Gastroesophageal sphincter (tissue), 4 donors: ENCODE measurements around the gene CMSS1. TPM values are rescaled to one million over a fixed set of nuclear protein-coding genes. Genes with fewer than 3 reads are reported as not detected.

ENCODE experiments used
- ATAC-seq: fragments of 150-250 bp; one replicate; pipeline ENCODE4 v1.9.1; 2016; ENCODE audit warnings: mild to moderate bottlenecking, moderate library complexity
- H3K27ac ChIP-seq, 4 donors: fragments of 200-600 bp; sonication (generic) in 3 of 4; 1 replicate in 3 of 4; 2 replicates in 1 of 4; pipeline ENCODE4 v1.5.1; 2016 to 2019
- H3K27me3 ChIP-seq: fragments of 200-600 bp; sonication (generic); one replicate; pipeline ENCODE4 v1.5.1; 2019
- H3K36me3 ChIP-seq, 2 donors: fragments of 200-600 bp; sonication (generic); one replicate each; pipeline ENCODE4 v1.5.1; 2019; ENCODE audit warnings: control low read depth in 1 of 2
- H3K4me1 ChIP-seq, 3 donors: fragments of 200-600 bp; sonication (generic); 1 replicate in 2 of 3; 2 replicates in 1 of 3; pipeline ENCODE4 v1.5.1; 2016 to 2019; ENCODE audit warnings: control low read depth in 2 of 3
- H3K4me3 ChIP-seq, 2 donors: fragments of 200-600 bp; sonication (generic); one replicate each; pipeline ENCODE4 v1.5.1; 2019; ENCODE audit warnings: mild to moderate bottlenecking in 1 of 2, moderate library complexity in 1 of 2
- H3K9me3 ChIP-seq, 3 donors: fragments of 200-600 bp; sonication (generic); one replicate each; pipeline ENCODE4 v1.5.1; 2017 to 2019; ENCODE audit warnings: control low read depth in 2 of 3
- CTCF ChIP-seq, 4 experiments: fragments of 200-600 bp in 2 of 4; fragments of 450-650 bp in 2 of 4; sonication (generic) in 1 of 4; IDR thresholded peaks; one replicate each; pipeline ENCODE4 v1.5.1; 2017 to 2019; ENCODE audit warnings: antibody characterized with exemption in 4 of 4, mild to moderate bottlenecking in 2 of 4, moderate library complexity in 2 of 4
- EP300 ChIP-seq: sonication (generic); formaldehyde crosslinking; IDR thresholded peaks from one replicate; pipeline ENCODE4 v1.6.1; 2017; ENCODE audit warnings: antibody characterized with exemption, mild to moderate bottlenecking
- POLR2A ChIP-seq, 2 donors: fragments of 450-650 bp; IDR thresholded peaks; one replicate each; pipeline ENCODE4 v1.6.1; 2017; ENCODE audit warnings: antibody characterized with exemption in 2 of 2, mild to moderate bottlenecking in 2 of 2, moderate library complexity in 1 of 2
- POLR2AphosphoS5 ChIP-seq: sonication (generic); formaldehyde crosslinking; IDR thresholded peaks from one replicate; pipeline ENCODE4 v1.6.1; 2017; ENCODE audit warnings: antibody characterized with exemption
- WGBS, 2 donors: methylation state at CpG; one replicate each; pipeline ENCODE4 v1.1.5; 2018; ENCODE audit warnings: low coverage in 1 of 2; 5-methylcytosine and 5-hydroxymethylcytosine counted together
- total RNA-seq, 4 donors: library from RNA; depleted of rRNA; stranded (reverse); fragments of >200 nt; gene quantifications; one replicate each; pipeline ENCODE4 v1.1.0, GENCODE V29; 2016

The CMSS1 gene
- total RNA-seq, 4 donors from 2014 or later: 15.2 to 20.8 (median 16.6) TPM

- Histone ChIP-seq H3K4me1 (peaks cover 0 to 12% (median 0%) of the 10 kb centered on the region in 3 donors), H3K9me3 (no peaks in the 10 kb centered on the region), H3K27ac (no peak overlapping the region), H3K4me3 (no peak overlapping the region), H3K36me3 (no peaks in the 10 kb centered on the region), H3K27me3 (no peaks in the 10 kb centered on the region)
- ATAC-seq: no peak
- no peak for TF ChIP-seq EP300
- no peak for TF ChIP-seq CTCF (IDR thresholded peaks at IDR 0.05)
- TF ChIP-seq POLR2AphosphoS5: no peak
- TF ChIP-seq POLR2A (IDR thresholded peaks at IDR 0.05): no peak
- WGBS, 2 donors: 52 to 88% methylated on average over 2 of the region's 2 CpGs
Observed at GRCh38 chr3:99984668-99985067, 167.0 kb downstream of the CMSS1 start.

- ATAC-seq: no peak
- 100% methylated on average over 1 of the region's 1 CpG for WGBS, 2 donors
Observed at GRCh38 chr3:99990179-99990578, 172.5 kb downstream of the CMSS1 start.

GRCh38 chr3:99997293-99997692, 179.6 kb downstream of the CMSS1 start:
- Histone ChIP-seq H3K4me1 (peaks cover 0 to 6% (median 0%) of the 10 kb centered on the region in 3 donors), H3K36me3 (no peaks in the 10 kb centered on the region), H3K9me3 (peaks cover 0 to 3% (median 0%) of the 10 kb centered on the region in 3 donors), H3K4me3 (no peak overlapping the region), H3K27me3 (no peaks in the 10 kb centered on the region), H3K27ac (no peak overlapping the region)
- WGBS, 2 donors: 81 to 95% methylated on average over 2 of the region's 2 CpGs
- TF ChIP-seq EP300: no peak
- no peak for TF ChIP-seq POLR2AphosphoS5
- no peak for ATAC-seq

More at GRCh38 chr3:99990179-99990578, 172.5 kb downstream of the CMSS1 start:
- Histone ChIP-seq H3K9me3 (no peaks in the 10 kb centered on the region), H3K27ac (no peak overlapping the region), H3K4me1 (no peaks in the 10 kb centered on the region), H3K36me3 (no peaks in the 10 kb centered on the region), H3K4me3 (no peak overlapping the region), H3K27me3 (no peaks in the 10 kb centered on the region)
- no peak for TF ChIP-seq POLR2AphosphoS5
- no peak for TF ChIP-seq POLR2A (IDR thresholded peaks at IDR 0.05)
- no peak for TF ChIP-seq CTCF (IDR thresholded peaks at IDR 0.05)
- no peak for TF ChIP-seq EP300

GRCh38 chr3:99999536-99999935, 181.9 kb downstream of the CMSS1 start:
- no peak for TF ChIP-seq EP300
- Histone ChIP-seq H3K9me3 (peaks cover 0 to 3% (median 0%) of the 10 kb centered on the region in 3 donors), H3K36me3 (no peaks in the 10 kb centered on the region), H3K4me1 (peaks cover 0 to 18% (median 0%) of the 10 kb centered on the region in 3 donors), H3K27me3 (no peaks in the 10 kb centered on the region), H3K27ac (no peak overlapping the region), H3K4me3 (no peak overlapping the region)
- ATAC-seq: no peak
- 100% methylated on average over 1 to 2 of the region's 2 CpGs for WGBS, 2 donors

GRCh38 chr3:100001083-100001482, 183.4 kb downstream of the CMSS1 start:
- TF ChIP-seq EP300 (no peak), CTCF (IDR thresholded peaks at IDR 0.05) (no peak), POLR2A (IDR thresholded peaks at IDR 0.05) (no peak), POLR2AphosphoS5 (no peak)
- Histone ChIP-seq H3K4me1 (peaks cover 0 to 30% (median under 1%) of the 10 kb centered on the region in 3 donors), H3K9me3 (no peaks in the 10 kb centered on the region), H3K36me3 (no peaks in the 10 kb centered on the region), H3K27ac (no peak overlapping the region), H3K27me3 (no peaks in the 10 kb centered on the region), H3K4me3 (no peak overlapping the region)
- no peak for ATAC-seq
- WGBS, 2 donors: 100% methylated on average over 3 of the region's 3 CpGs

- Histone ChIP-seq H3K4me1 (peaks cover 3 to 36% (median 5%) of the 10 kb centered on the region in 3 donors), H3K9me3 (no peaks in the 10 kb centered on the region), H3K27me3 (no peaks in the 10 kb centered on the region), H3K4me3 (no peak overlapping the region), H3K36me3 (no peaks in the 10 kb centered on the region), H3K27ac (peak overlapping the region in 1 of 4 donors; percentile 71)
- ATAC-seq: no peak
- TF ChIP-seq POLR2A (IDR thresholded peaks at IDR 0.05) (no peak), POLR2AphosphoS5 (no peak), EP300 (no peak), CTCF (IDR thresholded peaks at IDR 0.05) (no peak)
- 87 to 92% methylated on average over 4 to 6 of the region's 8 CpGs for WGBS, 2 donors
Observed at GRCh38 chr3:100001526-100002270, 184.0 kb downstream of the CMSS1 start.
